H1 (cell line): ENCODE measurements around the gene GNAI2. TPM values are rescaled to one million over a fixed set of nuclear protein-coding genes. Genes with fewer than 3 reads are reported as not detected.

Experiments used
- CEBPB ChIP-seq: IDR thresholded peaks from 2 replicates; pipeline ENCODE4 v1.6.1; 2012; ENCODE audit warnings: low read depth, low read length
- EZH2 ChIP-seq: fragments of 200-600 bp; sonication (generic); IDR thresholded peaks from 2 replicates; pipeline ENCODE4 v1.7.1; 2012; ENCODE audit warnings: low read depth, mild to moderate bottlenecking, moderate library complexity, low read length, inconsistent platforms; ENCODE audit not compliant: severe bottlenecking
- POU5F1 ChIP-seq: IDR thresholded peaks from 2 replicates; pipeline ENCODE4 v1.6.1; 2011; ENCODE audit warnings: low read depth, mild to moderate bottlenecking, low read length, moderate library complexity
- RXRA ChIP-seq: IDR thresholded peaks from 2 replicates; pipeline ENCODE4 v1.6.1; 2011; ENCODE audit warnings: low read depth, mild to moderate bottlenecking, low read length, moderate library complexity; ENCODE audit not compliant: insufficient read depth
- SP2 ChIP-seq: IDR thresholded peaks from 2 replicates; pipeline ENCODE4 v1.6.1; 2012; ENCODE audit warnings: mild to moderate bottlenecking, low read length, inconsistent platforms
- TBP ChIP-seq: IDR thresholded peaks from 2 replicates; pipeline ENCODE4 v1.6.1; 2011; ENCODE audit warnings: low read depth, low read length, improper control_type of control experiment
- polyA plus RNA-seq, 7 experiments: library from polyadenylated mRNA; depleted of rRNA in 3 of 7; stranded (reverse) in 5 of 7; unstranded in 2 of 7; fragments of >200 nt in 5 of 7; fragments of 200-250 nt in 2 of 7; gene quantifications; 1 replicate in 5 of 7; 2 replicates in 1 of 7; 4 replicates in 1 of 7; pipeline versions ENCODE4 v1.2.1 to v1.2.3, GENCODE V29; 2011 to 2013; ENCODE audit warnings: missing spikeins in 2 of 7, mixed read lengths in 2 of 7
- total RNA-seq: library from RNA; stranded (reverse); fragmentation: NEBNext Ultra II Directional; extraction: Animal tissue kit (Norgen Biotek cat#: 25700); gene quantifications from 2 replicates; pipeline ENCODE4 v1.2.1, GENCODE V29; 2021

The GNAI2 gene
- total and polyA plus RNA-seq, 2 of the 8 experiments (the other 6 are each of a cell fraction or from before 2014, with no cell fraction given): 168 to 539 TPM

GRCh38 chr3:50260027-50260941, 24.3 kb downstream of the GNAI2 start (continued):
- TF ChIP-seq RXRA (no peak), SP2 (no peak), EZH2 (no peak), TBP (peak; percentile 47; the same call in 1 of the 2 replicates), CEBPB (no peak), POU5F1 (no peak)
